Measurements from ENCODE around the gene C14orf93. TPM values are rescaled to one million over a fixed set of nuclear protein-coding genes. Genes with fewer than 3 reads are reported as not detected.

C14orf93 gene
- total and polyA plus RNA-seq, 9 of the 15 experiments (the other 6 are each of a cell fraction or from before 2014, with no cell fraction given), result 2.2 to 22.4 (median 16.1) TPM

- TF ChIP-seq CLOCK (CRISPR knock-in tag; IDR thresholded peaks at IDR 0.05; ENCODE audit: borderline replicate concordance) (no peak), ERF (CRISPR knock-in tag; IDR thresholded peaks at IDR 0.05) (no peak), CBX2 (IDR thresholded peaks at IDR 0.05; ENCODE audit: insufficient read depth, low read length, poor library complexity, severe bottlenecking) (no peak), HDAC3 (IDR thresholded peaks at IDR 0.05; ENCODE audit: borderline replicate concordance, partially characterized antibody) (no peak), NFE2L1 (tag; IDR thresholded peaks at IDR 0.05; ENCODE audit: borderline replicate concordance, low read depth) (no peak), BACH1 (tag; IDR thresholded peaks at IDR 0.05) (no peak), SNIP1 (IDR thresholded peaks at IDR 0.05; ENCODE audit: low read depth) (no peak), RBBP5 (IDR thresholded peaks at IDR 0.05; ENCODE audit: borderline replicate concordance, insufficient read depth, low read length, poor library complexity, severe bottlenecking) (peak; percentile 68), SRSF7 (optimal IDR thresholded peaks at IDR 0.05; ENCODE audit: low read depth, low read length) (no peak), ZNF57 (CRISPR knock-in tag; IDR thresholded peaks at IDR 0.05) (no peak), RUNX1 (IDR thresholded peaks at IDR 0.05; ENCODE audit: low read depth) (no peak), HEY1 (CRISPR knock-in tag; IDR thresholded peaks at IDR 0.05; ENCODE audit: borderline replicate concordance) (no peak), TCFL5 (CRISPR knock-in tag; conservative IDR thresholded peaks at IDR 0.05) (no peak), ARNT (IDR thresholded peaks at IDR 0.05) (peak in 1 of 2 experiments; percentile 41; a peak in 3 of 4 replicates)
- TF ChIP-seq, protein P1, sequence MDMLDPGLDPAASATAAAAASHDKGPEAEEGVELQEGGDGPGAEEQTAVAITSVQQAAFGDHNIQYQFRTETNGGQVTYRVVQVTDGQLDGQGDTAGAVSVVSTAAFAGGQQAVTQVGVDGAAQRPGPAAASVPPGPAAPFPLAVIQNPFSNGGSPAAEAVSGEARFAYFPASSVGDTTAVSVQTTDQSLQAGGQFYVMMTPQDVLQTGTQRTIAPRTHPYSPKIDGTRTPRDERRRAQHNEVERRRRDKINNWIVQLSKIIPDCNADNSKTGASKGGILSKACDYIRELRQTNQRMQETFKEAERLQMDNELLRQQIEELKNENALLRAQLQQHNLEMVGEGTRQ (CRISPR knock-in tag; IDR thresholded peaks at IDR 0.05), result peak; percentile 73
- TF ChIP-seq, protein P2, sequence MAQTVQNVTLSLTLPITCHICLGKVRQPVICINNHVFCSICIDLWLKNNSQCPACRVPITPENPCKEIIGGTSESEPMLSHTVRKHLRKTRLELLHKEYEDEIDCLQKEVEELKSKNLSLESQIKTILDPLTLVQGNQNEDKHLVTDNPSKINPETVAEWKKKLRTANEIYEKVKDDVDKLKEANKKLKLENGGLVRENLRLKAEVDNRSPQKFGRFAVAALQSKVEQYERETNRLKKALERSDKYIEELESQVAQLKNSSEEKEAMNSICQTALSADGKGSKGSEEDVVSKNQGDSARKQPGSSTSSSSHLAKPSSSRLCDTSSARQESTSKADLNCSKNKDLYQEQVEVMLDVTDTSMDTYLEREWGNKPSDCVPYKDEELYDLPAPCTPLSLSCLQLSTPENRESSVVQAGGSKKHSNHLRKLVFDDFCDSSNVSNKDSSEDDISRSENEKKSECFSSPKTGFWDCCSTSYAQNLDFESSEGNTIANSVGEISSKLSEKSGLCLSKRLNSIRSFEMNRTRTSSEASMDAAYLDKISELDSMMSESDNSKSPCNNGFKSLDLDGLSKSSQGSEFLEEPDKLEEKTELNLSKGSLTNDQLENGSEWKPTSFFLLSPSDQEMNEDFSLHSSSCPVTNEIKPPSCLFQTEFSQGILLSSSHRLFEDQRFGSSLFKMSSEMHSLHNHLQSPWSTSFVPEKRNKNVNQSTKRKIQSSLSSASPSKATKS (CRISPR knock-in tag; IDR thresholded peaks at IDR 0.05), result no peak
Observed at GRCh38 chr14:23009939-23010726, at the start of gene C14orf93 (continued).
